GM12865 (cell line): ENCODE results near the gene ROR2.

Experiments
- DNase-seq: peaks from one replicate; pipeline ENCODE4 v3.0.0; 2010; ENCODE audit warnings: low read depth
- H3K4me3 ChIP-seq: 2 replicates; pipeline ENCODE4 v1.5.1; 2011; ENCODE audit warnings: mild to moderate bottlenecking, low read depth, low read length, control low read depth
- CTCF ChIP-seq: IDR thresholded peaks from 2 replicates; pipeline ENCODE4 v1.5.1; 2011; ENCODE audit warnings: low read length, control low read depth, low read depth, inconsistent platforms; ENCODE audit not compliant: insufficient read depth; ENCODE audit errors: missing control alignments

ROR2 gene

DNA sequence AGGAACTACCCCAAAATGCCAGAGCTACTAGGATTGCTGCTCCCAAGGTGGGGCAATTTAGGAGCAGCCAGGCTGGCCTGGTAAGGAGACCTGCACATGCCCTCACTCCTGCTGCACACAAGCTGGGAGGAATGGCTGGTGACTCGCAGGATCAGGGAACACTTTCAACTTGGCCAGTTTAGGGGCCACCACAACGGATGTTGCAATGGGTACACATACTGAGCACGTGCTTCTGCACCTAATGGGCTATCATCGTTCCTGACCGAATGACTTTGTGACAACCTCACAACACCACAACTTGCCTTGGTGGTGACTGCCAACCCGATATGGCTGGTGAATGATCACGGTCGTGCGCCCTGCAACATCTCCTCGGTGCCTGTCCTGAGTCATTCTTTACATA lies 172.0 kb downstream of the ROR2 start:
- DNase-seq = no peak
- TF ChIP-seq CTCF = no peak
- H3K4me3 ChIP-seq = no peak overlapping the region

DNA sequence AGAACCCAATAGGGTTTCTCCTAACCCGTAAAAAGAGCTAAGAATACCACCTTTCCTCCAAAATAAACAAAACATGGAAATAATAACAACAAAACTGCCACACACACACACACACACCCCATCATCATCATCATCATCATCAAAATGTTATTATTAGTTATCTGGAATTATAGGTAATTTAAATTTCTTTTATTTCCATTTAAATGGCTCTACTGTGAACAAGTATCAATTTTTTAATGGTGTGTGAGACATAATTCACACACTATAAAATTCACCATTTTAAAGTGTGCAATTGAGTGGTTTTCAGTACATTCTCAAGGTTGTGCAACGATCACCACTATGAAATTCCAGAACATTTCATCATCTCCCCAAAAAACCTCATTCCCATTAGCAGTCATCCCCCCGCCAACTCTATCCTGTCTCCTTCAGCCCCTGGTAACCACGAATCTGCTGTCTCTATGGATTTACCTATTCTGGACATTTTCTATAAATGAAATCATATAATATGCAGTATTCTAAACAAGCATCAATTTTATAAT lies 172.7 kb downstream of the ROR2 start:
- H3K4me3 ChIP-seq = no peak overlapping the region
- DNase-seq = no peak
- TF ChIP-seq CTCF = no peak

DNA sequence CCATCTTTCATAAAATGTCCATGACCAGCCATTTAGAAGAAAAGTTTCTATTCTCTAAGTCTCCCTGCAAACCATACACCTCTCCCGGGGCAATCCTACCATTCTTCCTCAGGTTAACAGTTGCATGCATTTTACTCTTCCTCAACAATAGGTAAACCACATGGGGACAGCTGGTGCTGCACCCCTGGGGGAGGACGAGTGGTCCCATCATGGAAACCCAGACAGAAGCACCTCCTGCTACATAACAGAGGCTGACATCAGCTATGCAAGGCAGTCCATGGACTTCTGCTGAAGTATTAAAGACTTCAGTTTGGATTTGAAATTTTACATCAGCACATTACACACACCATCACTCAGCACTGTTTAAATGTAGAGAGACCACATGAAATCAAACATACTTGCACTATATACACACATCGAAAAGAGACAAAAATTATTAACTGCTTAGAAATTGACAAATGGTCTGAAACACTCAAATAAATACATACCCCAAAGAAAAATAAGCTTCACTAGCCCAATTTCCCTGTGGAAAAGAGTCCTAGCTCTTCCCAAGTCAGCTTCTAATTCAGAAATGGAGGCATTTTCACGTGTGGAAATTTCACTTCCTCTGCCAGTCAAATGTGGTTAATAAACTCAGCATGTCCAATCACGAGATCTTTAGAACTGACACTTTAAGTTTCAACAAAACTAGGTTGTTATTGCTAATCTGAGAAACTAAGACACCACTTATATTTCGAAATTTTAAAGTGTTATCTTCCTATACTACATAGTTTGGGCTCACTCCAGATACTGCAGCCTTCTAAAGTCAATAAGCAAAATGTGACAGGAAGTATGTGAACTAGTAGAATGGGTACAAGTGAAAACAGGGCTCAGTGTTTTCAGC lies 173.4 kb downstream of the ROR2 start:
- DNase-seq = no peak
- TF ChIP-seq CTCF = no peak
- no peak overlapping the region for H3K4me3 ChIP-seq

- no peak for DNase-seq
- TF ChIP-seq CTCF = no peak
- H3K4me3 ChIP-seq = no peak overlapping the region
Measured at GRCh38 chr9:91775708-91776028, 174.4 kb downstream of the ROR2 start.

- peak; percentile 66 for DNase-seq
- H3K4me3 ChIP-seq = no peak overlapping the region
- peak; percentile 84 for TF ChIP-seq CTCF
Measured at GRCh38 chr9:91775011-91775707, 174.9 kb downstream of the ROR2 start.

- no peak for DNase-seq
- H3K4me3 ChIP-seq = no peak overlapping the region
Measured at GRCh38 chr9:91773156-91773555, 176.9 kb downstream of the ROR2 start.

More at GRCh38 chr9:91773156-91773555, 176.9 kb downstream of the ROR2 start:
- no peak for TF ChIP-seq CTCF
